Neural progenitor cell (in vitro differentiated cells): ENCODE results near the gene PIP5KL1.

ENCODE experiments used
- CTCF ChIP-seq: fragments of 200-600 bp; sonication (generic); IDR thresholded peaks from 2 replicates; pipeline ENCODE4 v1.5.1; 2017; ENCODE audit warnings: antibody characterized with exemption, mild to moderate bottlenecking
- EZH2 ChIP-seq: fragments of 200-600 bp; sonication (generic); IDR thresholded peaks from 2 replicates; pipeline ENCODE4 v1.6.1; 2017; ENCODE audit warnings: antibody characterized with exemption, mild to moderate bottlenecking, moderate library complexity

- TF ChIP-seq CTCF (no peak), EZH2 (no peak)
Measured at GRCh38 chr9:127883959-127884358, 46.6 kb downstream of the PIP5KL1 start.
